T follicular helper cell (primary cell): ENCODE data around the gene TTBK1.
"Not testable (repeated sequence)": the region's sequence is repeated elsewhere in the genome, so short reads cannot be mapped to it uniquely, and the experiment has no call there.

Experiments used
- DNase-seq: peaks from one replicate; pipeline ENCODE4 v3.0.0-alpha.2; 2020; ENCODE audit warnings: low read depth

Gene TTBK1

GRCh38 chr6:43287717-43288679 is 44.7 kb downstream of the TTBK1 start:
- no peak for DNase-seq

- DNase-seq = no peak
These were observed 47.1 kb downstream of the TTBK1 start for GRCh38 chr6:43290339-43290904.

DNA sequence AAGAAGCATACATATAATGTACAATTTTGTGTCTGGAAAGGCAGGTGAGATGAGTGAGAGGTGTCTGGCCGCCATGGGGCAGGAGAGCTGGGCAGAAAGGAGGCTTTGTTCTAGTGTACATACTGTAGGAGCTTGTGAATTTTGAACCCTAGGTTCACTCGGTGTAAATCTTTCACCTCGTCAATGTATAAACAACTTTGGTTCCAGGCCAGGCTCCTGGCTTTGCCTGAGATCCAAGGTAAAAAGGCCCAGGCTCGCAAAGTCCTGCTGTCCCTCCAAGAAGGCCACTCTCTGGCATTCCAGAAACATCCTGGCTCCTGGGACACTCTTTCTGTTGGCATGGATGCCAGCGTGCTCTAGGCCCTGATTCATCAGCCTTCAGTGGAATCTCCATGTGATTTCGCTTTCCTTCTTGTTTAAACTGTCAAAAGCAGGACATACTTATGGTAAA is 47.6 kb downstream of the TTBK1 start:
- DNase-seq = no peak

DNA sequence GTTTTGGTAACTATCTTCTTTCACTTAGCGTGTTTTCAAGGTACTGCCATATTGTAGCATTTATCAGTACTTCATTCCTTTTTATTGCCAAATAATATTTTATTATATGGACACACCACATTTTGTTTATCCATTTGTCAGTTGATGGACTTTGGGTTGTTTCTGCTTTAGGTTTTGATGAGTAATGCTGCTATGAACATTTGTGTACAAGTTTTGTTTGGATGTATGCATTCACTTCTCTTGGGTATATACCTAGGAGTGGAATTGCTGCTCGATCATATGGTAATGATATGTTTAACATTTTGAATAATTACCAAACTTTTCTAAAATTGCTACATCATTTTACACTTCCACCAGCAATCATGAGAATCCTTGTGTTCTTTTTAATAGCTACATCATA is 48.4 kb downstream of the TTBK1 start:
- no peak for DNase-seq

DNA sequence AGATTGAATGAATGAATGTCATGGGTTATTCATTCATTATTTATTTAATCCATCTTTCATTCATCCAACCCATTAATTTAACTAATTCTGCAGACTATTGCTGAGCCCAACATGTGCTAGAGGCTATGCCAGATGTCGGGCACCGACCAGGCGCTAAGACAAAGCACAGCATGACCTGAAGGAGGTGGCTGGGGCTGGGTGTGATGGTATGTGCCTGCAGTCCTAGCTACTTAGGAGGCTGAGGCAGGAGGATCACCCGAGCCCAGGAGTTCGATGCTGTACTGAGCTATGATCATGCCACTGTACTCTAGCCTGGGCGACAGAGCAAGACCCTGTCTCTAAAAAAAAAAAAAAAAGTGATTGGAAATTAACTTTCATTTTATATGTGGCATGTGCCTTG is 49.1 kb downstream of the TTBK1 start:
- no peak for DNase-seq

GRCh38 chr6:43292763-43293318 is 49.6 kb downstream of the TTBK1 start:
- DNase-seq = no peak

DNA sequence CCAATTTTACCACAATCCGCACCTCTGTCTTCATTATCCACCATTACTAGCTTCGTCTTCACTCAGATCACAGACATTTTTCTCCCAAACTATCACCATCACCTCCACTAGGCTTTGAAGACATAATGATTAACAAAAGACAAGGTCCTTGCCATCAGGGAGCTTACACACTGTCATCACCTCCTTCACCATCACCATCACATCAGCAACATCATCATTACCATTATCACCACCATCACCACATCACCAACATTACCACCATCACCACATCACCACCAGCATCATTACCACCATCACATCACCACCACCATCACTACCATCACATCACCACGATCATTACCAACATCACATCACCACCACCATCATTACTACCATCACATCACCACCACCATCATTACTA is 50.4 kb downstream of the TTBK1 start:
- DNase-seq = no peak

DNA sequence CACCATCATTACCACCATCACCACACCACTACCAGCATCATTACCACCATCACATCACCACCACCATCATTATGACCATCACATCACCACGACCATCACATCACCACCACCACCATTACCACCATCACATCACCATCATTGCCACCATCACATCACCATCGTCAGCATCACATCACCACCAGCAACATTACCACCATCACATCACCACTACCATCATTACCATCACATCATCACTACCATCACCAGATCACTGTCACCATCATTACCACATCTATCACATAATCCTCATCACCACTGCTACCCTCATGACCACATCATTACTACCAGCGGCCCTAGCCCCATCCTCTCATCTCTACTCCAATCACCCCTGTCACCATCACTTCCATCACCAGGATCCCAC is 51.3 kb downstream of the TTBK1 start:
- DNase-seq = no peak

GRCh38 chr6:43295456-43295855 is 52.2 kb downstream of the TTBK1 start:
- no peak for DNase-seq

DNA sequence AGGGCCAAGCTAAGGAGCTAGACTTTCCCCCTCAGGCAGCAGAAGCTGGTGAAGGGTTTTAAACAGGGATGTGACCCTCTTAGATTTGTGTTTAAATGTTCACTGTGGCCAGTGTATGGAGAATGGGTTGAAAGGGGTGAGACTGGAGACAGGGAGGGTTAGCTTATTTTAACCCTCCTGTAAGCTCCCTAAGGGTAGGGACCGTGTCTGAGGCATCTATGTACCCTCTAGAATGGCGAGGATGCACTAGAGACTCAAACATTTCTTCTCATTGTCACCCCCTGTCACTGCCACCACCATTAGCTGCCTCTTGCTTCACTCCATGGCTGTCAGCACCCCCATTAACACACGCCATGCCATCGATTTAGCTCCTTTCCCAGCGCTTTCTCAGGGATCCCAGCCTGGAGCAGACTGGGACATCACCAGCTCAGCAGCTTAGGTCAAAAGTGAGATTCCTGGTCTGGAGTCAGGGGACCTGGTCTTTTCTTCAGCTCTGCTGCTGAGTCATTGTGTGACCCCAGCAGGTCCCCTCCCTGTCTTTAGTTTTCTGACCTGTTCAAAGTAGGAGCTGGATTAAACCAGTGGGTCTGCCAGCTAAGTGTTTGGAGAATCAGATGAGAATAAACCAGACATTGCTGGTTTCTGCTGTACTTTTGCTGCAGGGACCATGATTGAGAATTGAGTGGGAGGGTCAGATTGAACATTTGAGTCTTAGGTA is 53.7 kb downstream of the TTBK1 start:
- no peak for DNase-seq

- no peak for DNase-seq
These were observed 54.6 kb downstream of the TTBK1 start, which contains the start of gene SLC22A7 for GRCh38 chr6:43297644-43298564. Gene SLC22A7 (plus strand): TSS chr6:43298260. CDS start chr6:43298359, 99 bp downstream.

GRCh38 chr6:43298565-43299337 is 55.5 kb downstream of the TTBK1 start:
- DNase-seq = no peak

DNA sequence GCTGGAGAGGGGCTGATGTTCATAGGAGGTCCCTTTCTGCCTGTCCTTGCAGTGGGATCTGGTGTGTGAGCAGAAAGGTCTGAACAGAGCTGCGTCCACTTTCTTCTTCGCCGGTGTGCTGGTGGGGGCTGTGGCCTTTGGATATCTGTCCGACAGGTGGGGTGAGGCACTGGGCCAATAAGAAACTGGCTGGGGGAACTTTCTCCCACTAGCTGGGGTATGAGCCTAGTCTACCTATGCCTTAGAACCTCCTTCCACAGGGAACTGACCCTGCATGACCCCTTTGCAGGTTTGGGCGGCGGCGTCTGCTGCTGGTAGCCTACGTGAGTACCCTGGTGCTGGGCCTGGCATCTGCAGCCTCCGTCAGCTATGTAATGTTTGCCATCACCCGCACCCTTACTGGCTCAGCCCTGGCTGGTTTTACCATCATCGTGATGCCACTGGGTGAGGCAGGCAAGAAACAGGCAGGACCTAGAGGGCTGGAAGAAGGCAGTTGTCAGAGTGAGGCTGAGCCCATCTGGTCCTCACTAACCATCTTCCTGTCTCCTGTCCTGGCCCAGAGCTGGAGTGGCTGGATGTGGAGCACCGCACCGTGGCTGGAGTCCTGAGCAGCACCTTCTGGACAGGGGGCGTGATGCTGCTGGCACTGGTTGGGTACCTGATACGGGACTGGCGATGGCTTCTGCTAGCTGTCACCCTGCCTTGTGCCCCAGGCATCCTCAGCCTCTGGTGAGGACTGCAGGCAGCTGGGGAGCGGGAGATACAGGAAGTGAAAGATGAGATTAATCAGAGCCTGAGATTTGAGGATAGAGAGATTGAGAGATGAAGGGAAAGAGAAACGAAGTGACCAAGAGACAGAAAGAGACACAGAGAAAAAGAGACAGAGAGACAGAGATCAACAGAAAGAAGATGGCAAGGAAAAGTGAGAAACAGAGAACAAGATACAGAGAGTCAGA is 56.3 kb downstream of the TTBK1 start:
- no peak for DNase-seq

DNA sequence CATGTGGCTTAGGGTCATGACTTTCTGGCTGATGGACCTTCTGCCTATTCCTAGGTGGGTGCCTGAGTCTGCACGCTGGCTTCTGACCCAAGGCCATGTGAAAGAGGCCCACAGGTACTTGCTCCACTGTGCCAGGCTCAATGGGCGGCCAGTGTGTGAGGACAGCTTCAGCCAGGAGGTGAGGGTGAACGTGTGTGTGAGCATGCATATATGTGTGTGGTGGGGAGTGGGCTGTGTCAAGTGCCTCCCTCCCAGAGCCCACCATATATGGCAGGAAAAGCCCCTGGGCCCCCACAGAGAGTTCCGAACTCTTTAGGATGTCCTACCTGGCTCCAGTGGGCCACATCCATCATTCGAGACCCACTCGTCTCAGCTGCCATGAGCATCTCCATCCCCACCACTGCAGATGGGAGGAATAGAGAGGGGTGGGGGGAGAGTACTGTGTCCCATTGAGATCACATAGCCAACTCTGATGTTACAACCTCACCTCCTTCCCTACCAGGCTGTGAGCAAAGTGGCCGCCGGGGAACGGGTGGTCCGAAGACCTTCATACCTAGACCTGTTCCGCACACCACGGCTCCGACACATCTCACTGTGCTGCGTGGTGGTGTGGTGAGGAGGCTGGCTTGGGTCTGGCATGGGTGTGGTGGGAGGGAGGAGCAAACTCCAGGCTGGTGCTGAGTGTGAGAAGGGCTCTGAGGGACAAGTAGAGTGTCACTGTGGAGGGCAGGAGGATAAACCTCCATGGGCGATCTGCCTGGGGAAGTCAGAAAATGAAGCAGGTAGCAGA is 58.0 kb downstream of the TTBK1 start:
- no peak for DNase-seq

- DNase-seq = no peak
These were observed 58.8 kb downstream of the TTBK1 start for GRCh38 chr6:43302126-43302525.

DNA sequence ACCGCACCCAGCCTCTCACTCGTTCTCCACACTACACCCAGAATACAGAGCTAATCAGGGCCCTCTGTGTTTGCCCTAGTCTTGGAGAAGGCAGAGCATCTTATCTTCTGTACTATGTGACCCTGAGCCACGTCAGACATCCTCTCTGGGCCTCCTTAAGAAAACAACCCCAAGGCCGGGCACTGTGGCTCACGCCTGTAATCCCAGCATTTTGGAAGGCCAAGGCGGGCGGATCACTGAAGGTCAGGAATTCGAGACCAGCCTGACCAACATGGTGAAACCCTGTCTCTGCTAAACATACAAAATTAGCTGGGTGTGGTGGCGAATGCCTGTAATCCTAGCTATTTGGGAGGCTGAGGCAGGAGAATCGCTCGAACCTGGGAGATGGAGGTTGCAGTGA is 59.7 kb downstream of the TTBK1 start:
- DNase-seq = not testable (repeated sequence)

DNA sequence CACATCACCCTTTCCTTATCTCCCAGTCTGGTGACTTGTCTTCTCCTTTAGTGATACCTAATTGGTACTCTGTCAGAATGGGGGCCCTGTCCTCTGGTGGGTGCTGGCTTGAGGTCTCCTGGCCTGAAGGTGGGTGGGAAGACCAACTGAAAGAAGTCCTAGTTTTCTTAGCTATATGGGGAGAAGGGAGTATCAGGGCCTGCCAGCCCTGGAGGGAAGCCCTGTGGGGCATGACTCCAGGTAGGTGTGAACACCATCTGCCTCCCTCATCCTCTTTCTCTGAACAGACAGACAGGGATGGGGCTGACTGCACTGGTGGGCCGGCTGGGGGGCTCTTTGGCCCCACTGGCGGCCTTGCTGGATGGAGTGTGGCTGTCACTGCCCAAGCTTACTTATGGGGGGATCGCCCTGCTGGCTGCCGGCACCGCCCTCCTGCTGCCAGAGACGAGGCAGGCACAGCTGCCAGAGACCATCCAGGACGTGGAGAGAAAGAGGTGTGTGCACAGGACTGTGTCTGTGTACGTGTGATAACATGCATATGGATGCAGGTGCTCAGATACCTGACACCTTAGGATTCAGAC is 60.6 kb downstream of the TTBK1 start:
- DNase-seq = no peak

GRCh38 chr6:43304361-43304760 is 61.1 kb downstream of the TTBK1 start:
- DNase-seq = no peak
